ENCODE data around the gene GLIS2.

GLIS2 gene

DNA sequence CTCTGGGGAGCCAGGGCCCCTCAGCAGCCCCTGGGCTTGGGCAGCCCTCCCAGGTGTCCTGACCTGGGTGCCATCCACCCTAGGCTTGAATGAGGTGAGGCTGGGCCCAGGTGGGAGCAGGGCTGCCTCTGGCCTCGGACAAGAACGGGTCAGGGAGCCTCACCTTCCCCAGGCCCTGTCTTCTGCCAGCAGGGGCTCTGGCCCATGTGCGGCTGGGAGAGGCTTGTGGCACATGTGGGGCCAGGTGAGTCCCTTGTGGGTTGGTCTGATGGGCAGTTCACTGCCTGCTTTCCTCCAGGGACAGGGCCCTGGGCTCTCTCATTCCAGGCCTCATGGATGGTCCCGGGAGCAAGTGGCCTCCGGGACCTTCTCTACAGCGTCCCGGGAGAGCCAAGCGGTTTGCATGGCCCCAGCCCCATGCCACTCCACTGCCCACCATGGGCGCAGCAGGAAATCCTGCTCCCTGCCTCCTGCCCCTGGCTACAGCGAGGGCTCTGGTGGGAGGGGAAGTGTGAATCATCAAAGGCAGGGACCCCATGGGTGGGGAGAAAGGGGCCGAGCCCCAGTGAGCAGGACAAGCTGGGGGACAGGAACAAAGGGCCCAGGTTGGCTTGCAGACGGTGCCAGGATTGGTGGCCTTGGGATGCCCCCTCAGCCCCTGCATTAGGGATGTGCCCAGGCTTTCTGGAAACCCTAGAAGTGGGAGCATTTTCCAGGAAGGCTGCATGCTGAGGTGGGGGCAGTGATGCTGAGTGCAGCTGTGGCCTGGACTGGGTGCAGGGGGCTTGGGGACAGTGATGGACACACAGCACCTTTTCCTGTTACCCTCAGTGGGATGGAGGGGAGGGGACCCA, 68.0 kb downstream of the GLIS2 start:
- no peak for DNase-seq (ENCODE audit: low read depth)

DNA sequence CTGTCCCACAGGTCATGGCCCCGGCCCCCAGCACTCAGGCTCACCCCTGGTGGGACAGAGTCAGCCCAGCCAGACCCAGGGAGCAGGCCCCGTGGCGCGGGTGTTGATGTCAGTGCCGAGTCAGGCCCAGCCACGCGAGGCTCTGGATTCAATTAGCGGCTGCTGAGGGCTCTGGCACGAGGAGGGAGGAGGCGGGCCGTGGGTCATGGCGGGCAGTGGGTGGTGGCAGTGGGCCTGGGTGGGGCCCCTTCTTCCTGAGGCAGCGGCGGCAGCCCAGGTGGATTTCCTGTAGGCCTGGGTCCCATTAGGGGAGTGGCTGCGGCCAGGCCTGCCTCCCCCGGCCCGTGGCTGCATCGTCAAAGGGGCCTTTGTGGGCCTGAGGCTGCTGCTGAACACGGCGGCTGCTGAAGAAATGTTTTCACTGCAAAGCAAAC, 68.7 kb downstream of the GLIS2 start:
- no peak for DNase-seq (ENCODE audit: low read depth)

DNA sequence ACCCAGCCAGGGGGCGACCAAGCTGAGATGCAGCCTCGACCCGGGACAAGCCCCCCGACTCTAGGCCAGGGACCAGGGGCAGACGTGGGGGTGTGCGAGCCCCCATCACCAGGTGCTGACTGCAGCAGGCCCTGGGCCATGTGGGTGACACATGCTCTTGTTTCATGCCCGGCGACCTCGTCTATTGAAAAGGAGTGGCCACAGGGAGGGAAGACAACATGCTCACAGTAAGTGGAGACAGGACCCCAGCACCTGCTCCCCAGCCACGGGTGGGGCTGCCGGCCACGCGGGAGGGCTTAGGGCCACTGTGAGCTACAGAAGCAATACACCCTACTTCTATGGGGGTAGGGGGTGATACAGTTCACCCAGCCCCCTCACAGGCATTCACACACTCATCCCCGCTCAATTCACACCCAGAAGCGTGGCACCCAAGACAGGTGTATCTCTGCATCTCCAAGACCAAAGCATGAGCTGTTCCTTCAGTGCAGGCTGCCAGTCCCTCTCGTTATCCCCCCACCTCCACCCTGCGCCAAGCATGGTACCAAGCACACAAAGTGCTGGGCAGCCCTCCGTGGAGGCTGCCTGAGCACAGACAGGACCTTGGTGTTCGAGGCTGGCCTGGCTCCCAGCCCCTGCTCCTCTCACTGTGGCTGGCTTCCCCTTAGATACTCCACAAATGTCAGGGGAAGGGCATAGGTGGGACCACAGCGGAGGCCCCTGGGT, 69.4 kb downstream of the GLIS2 start:
- DNase-seq (ENCODE audit: low read depth), result no peak

DNA sequence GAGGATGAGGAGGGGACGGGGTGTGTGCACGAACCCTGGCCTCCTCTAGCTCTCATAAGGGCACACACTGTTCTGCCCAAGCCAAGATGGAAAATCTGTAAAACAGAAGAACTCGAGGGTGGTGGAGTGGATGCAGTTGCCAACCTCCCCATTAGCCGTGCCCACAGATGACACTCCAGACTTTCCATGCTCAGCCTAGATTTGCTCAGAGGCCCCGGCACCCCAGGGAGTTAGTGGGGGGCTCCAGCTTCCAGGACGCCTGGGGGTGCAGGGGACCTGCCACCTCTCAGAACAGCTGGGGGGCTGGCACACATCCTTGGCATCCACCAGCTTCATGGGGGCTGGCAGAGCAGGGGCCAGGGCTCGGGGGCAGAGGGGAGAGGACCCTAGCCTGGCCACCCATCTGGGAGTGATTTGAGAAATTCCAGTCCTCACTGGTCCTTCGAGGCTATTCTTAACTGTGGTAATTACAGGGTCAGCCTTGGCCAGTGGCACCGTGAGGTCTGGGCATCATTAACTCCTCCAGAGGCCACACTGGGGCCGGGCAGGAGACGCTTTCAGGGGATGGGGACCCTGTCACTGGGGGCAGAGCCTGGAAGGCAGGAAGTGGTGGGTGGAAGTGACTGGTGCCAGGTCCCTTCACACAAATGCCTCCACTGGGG, 70.1 kb downstream of the GLIS2 start:
- no peak for DNase-seq (ENCODE audit: low read depth)

DNA sequence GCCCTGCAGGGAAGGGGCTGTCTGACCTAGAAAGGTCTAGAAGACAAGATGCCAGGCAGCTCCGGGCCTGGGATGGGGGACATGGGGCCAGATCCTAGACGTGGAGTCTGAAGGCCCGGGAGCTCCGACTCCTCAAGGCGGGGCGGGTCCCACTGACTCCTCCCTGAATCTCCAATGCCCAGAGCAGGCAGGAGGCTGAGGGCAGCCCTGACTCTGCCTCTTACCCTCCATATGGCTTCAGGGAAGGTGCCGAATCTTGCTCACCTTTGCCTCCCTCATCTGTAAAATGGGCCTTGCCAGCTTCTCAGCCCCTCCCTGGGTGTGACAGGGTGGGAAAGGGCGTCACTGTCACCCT, 70.6 kb downstream of the GLIS2 start:
- no peak for DNase-seq (ENCODE audit: low read depth)

DNA sequence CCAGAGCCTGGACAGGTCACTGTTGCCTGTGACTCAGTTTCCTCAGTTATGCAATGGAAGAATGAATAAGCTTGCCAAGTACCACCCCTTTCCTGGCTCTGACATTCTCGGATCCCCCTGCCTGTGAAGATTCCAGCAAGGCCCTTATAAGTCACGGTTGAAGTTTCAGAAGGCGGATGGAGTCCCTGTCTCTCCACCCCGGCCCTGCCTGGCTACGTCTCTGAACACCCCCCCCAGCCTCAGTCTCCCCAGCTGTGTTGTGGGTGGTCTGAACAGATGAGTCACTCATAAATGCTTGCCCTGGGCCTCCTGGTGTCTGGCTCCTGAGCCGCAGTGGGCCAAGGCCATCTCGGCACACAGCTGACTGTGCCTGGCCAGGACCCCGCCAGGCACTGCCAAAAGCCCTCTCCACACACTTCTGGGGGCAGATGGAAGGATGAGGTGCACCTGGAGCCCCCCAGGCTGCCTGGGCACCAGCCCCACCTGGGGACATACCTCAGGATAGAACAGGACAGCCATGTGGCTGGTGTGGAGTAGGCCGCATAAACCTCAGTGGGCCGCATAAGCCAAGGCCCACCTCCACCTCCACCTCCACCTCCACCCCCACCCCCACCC, 71.2 kb downstream of the GLIS2 start:
- no peak for DNase-seq (ENCODE audit: low read depth)

DNA sequence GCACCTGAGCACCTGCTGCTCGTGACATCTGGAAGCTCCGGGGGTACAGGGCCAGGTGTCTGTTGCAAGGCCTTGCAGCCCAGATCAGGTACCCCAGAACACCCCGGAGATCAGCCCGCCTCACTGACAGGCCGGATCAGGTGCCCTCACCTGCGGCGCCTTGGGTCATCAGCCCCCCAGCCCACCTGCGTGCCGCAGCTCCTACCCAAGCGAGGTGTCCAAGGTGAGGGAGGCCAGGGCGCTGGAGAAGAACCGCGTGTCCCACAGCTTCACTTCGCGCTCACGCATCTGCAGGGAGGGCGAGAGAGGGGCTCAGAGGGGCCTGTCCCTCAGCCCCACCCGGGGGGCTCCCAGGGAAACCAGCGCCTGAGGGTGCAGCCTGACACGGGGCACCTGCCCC, 71.9 kb downstream of the GLIS2 start:
- no peak for DNase-seq (ENCODE audit: low read depth)

DNA sequence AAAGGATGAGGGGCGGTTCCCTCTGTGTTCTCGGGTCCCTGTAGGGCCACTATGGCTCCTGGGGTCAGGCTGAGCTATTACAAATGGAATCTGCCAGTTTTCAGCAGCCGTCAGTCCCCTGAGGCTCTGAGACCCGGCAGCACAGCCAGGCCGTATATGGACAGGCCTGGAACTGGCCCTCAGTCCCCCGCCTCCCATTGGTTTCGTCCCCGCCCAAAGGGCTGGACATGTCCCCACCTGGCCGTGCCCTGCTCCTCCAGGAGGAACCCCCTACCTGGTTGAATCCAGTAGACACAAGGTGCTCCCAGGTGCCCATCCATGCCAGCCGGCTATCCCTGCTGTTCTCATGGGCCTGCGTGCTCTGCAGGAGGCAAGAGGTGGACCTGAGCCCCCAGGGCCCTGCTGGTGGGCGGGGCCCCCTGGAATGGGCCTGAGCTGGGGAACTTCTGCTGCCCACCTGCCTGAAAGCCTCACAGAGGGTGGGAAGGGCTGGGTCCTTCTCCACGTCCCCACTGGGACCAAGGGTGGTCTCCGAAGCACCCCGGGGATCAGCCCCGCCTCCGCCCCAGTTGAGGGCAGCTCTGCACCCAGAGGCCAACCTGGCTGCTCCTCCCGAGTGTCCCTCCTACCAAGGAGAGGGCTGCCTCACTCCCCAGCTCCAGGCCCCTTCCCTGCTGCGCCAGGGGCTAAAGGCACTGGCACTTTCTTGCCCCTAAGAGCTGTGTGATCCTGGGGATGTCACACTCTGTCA, 72.6 kb downstream of the GLIS2 start:
- DNase-seq (ENCODE audit: low read depth), result no peak

All from non-pigmented ciliary epithelial cell (primary cell).